Urothelium cell line (cell line): ENCODE results near the gene INO80E.
"Not testable (repeated sequence)": the region's sequence is repeated elsewhere in the genome, so short reads cannot be mapped to it uniquely, and the experiment has no call there.

ENCODE experiments used
- DNase-seq: peaks from one replicate; pipeline ENCODE4 v3.0.0; 2011; ENCODE audit warnings: low spot score, mixed read lengths
- FAIRE-seq: peaks from 2 replicates; lab custom pipeline; 2011; peaks lifted over from hg19 to GRCh38; lab: Jason Lieb, UNC

Gene INO80E

GRCh38 chr16:30030011-30030685 lies 34.1 kb downstream of the INO80E start:
- DNase-seq (no peak), FAIRE-seq (no peak)

GRCh38 chr16:30030841-30031413 lies 34.9 kb downstream of the INO80E start, which contains the start of gene TLCD3B:
Gene TLCD3B, minus strand, starts transcription at chr16:30031271. Its CDS starts 744 bp downstream, at chr16:30030527.
- FAIRE-seq (no peak), DNase-seq (no peak)

GRCh38 chr16:30031477-30031918 lies 35.5 kb downstream of the INO80E start:
- DNase-seq (no peak), FAIRE-seq (no peak)

- FAIRE-seq (no peak), DNase-seq (peak; percentile 63)
Measured at GRCh38 chr16:30032083-30032819, 36.2 kb downstream of the INO80E start.

- DNase-seq (no peak), FAIRE-seq (no peak)
Measured at GRCh38 chr16:30033270-30033669, 37.2 kb downstream of the INO80E start.

- no peak for FAIRE-seq
- DNase-seq = no peak
Measured at GRCh38 chr16:30040221-30040620, 44.2 kb downstream of the INO80E start.

GRCh38 chr16:30040690-30041089 lies 44.6 kb downstream of the INO80E start:
- FAIRE-seq = not testable (repeated sequence)

GRCh38 chr16:30041841-30042240 lies 45.8 kb downstream of the INO80E start:
- no peak for FAIRE-seq
- no peak for DNase-seq

More at GRCh38 chr16:30040690-30041089, 44.6 kb downstream of the INO80E start:
- not testable (repeated sequence) for DNase-seq

- FAIRE-seq (no peak), DNase-seq (no peak)
Measured at GRCh38 chr16:30046178-30046577, 50.1 kb downstream of the INO80E start.

GRCh38 chr16:30046588-30046987 lies 50.5 kb downstream of the INO80E start:
- DNase-seq (no peak), FAIRE-seq (no peak)

GRCh38 chr16:30049871-30050270 lies 53.8 kb downstream of the INO80E start:
- no peak for FAIRE-seq
- DNase-seq = no peak

GRCh38 chr16:30051518-30051917 lies 55.5 kb downstream of the INO80E start:
- FAIRE-seq = no peak
- DNase-seq = peak; percentile 42

- DNase-seq (peak; percentile 89), FAIRE-seq (no peak)
Measured at GRCh38 chr16:30052671-30053372, 56.8 kb downstream of the INO80E start.

GRCh38 chr16:30053376-30054015 lies 57.5 kb downstream of the INO80E start:
- FAIRE-seq = no peak
- no peak for DNase-seq

- FAIRE-seq (no peak), DNase-seq (no peak)
Measured at GRCh38 chr16:30054451-30054850, 58.4 kb downstream of the INO80E start.

- DNase-seq = peak; percentile 25
- no peak for FAIRE-seq
Measured at GRCh38 chr16:30054959-30055553, 59.0 kb downstream of the INO80E start.
